Aorta (tissue), 5 donors: Measurements from ENCODE around the gene CYP19A1. TPM values are rescaled to one million over a fixed set of nuclear protein-coding genes. Genes with fewer than 3 reads are reported as not detected.

Source experiments
- ATAC-seq: fragments of 200-7000 bp; cut with Tn5 transposase; one replicate; pipeline ENCODE4 v1.9.1; 2022; ENCODE audit warnings: moderate library complexity; ENCODE audit not compliant: low FRiP score
- DNase-seq, 2 donors: peaks; one replicate each; pipeline ENCODE4 v3.0.0-alpha.2; 2020
- H3K27ac ChIP-seq, 2 donors: one replicate each; pipeline ENCODE4 v1.5.1; 2013; ENCODE audit warnings: low read length in 2 of 2, mild to moderate bottlenecking in 2 of 2, moderate library complexity in 2 of 2, control low read depth in 1 of 2, inconsistent platforms in 1 of 2, low read depth in 1 of 2
- H3K27me3 ChIP-seq, 2 donors: one replicate each; pipeline ENCODE4 v1.6.1; 2013; ENCODE audit warnings: control low read depth in 1 of 2, low read length in 1 of 2, mild to moderate bottlenecking in 1 of 2, moderate library complexity in 1 of 2; ENCODE audit not compliant: insufficient read depth in 2 of 2, control insufficient read depth in 1 of 2
- H3K36me3 ChIP-seq, 2 donors: one replicate each; pipeline ENCODE4 v1.6.1; 2013; ENCODE audit warnings: control low read depth in 1 of 2, low read length in 1 of 2, mild to moderate bottlenecking in 1 of 2; ENCODE audit not compliant: insufficient read depth in 2 of 2, control insufficient read depth in 1 of 2
- H3K4me1 ChIP-seq, 2 donors: one replicate each; pipeline ENCODE4 v1.6.1; 2013; ENCODE audit warnings: low read length in 2 of 2, control low read depth in 1 of 2, mild to moderate bottlenecking in 1 of 2, moderate library complexity in 1 of 2; ENCODE audit not compliant: insufficient read depth in 2 of 2, control insufficient read depth in 1 of 2
- H3K4me3 ChIP-seq, 2 donors: one replicate each; pipeline ENCODE4 v1.5.1; 2013; ENCODE audit warnings: low read length in 2 of 2, control low read depth in 1 of 2, mild to moderate bottlenecking in 1 of 2
- H3K9me3 ChIP-seq: one replicate; pipeline ENCODE4 v1.6.1; 2013; ENCODE audit warnings: mild to moderate bottlenecking, low read length; ENCODE audit not compliant: control insufficient read depth
- WGBS, 2 donors: extraction: QIAGEN DNeasy Blood & Tissue Kit; methylation state at CpG; one replicate each; pipeline ENCODE4 v1.1.7; 2013; 5-methylcytosine and 5-hydroxymethylcytosine counted together
- intact Hi-C, 2 donors: fragments of 100-400 bp; cut with DNase I; formaldehyde crosslinking; loops; one replicate each; pipeline versions ENCODE4 v1.14.2 to v1.15.0; 2022
- polyA plus RNA-seq, 2 donors: library from polyadenylated mRNA; stranded (reverse); fragments of 200-250 nt; gene quantifications; one replicate each; pipeline ENCODE4 v1.2.3, GENCODE V29; 2013
- total RNA-seq, 2 donors: library from RNA; stranded (reverse); fragmentation: NEBNext Ultra II Directional; extraction: Animal tissue kit (Norgen Biotek cat#: 25700); gene quantifications; one replicate each; pipeline ENCODE4 v1.2.1, GENCODE V29; 2021
- donor health status: healthy with polysubstance abuse.
- donor health status: Bipolar disorder and iron deficiency.
- donor health status: DM: no; HTN: no; CAD: no.
- donor health status: DM: no; HTN: no; CAD: no.
- donor health status: DM: yes; HTN: yes; CAD: no.

Gene CYP19A1
- total and polyA plus RNA-seq, 4 donors, result 0.77 to 4.8 (median 3.8) TPM

GRCh38 chr15:51243774-51244173 is 94.6 kb downstream of the CYP19A1 start:
- ATAC-seq (no peak), DNase-seq (no peak)
- H3K27me3 ChIP-seq, result no peaks in the 10 kb centered on the region
- no peaks in the 10 kb centered on the region for H3K4me1 ChIP-seq
- H3K4me3 ChIP-seq, result no peak overlapping the region
- intact Hi-C loops, result no loop called here
- H3K9me3 ChIP-seq, result no peaks in the 10 kb centered on the region
- no peaks in the 10 kb centered on the region for H3K36me3 ChIP-seq
- H3K27ac ChIP-seq, result no peak overlapping the region

GRCh38 chr15:51240066-51240465 is 98.3 kb downstream of the CYP19A1 start:
- no peak for ATAC-seq
- H3K4me1 ChIP-seq, result no peaks in the 10 kb centered on the region

GRCh38 chr15:51237816-51238215 is 100.6 kb downstream of the CYP19A1 start:
- Histone ChIP-seq H3K9me3 (no peaks in the 10 kb centered on the region), H3K36me3 (no peaks in the 10 kb centered on the region), H3K4me1 (no peaks in the 10 kb centered on the region), H3K27ac (no peak overlapping the region), H3K27me3 (peaks cover 0 to 2% of the 10 kb centered on the region in 2 donors), H3K4me3 (no peak overlapping the region)
- 54 to 71% methylated on average over 3 of the region's 3 CpGs for WGBS, 2 donors
- intact Hi-C loops, result no loop called here
- DNase-seq, result no peak
- no peak for ATAC-seq

More at GRCh38 chr15:51240066-51240465, 98.3 kb downstream of the CYP19A1 start:
- peaks cover 0 to 2% of the 10 kb centered on the region in 2 donors for H3K27me3 ChIP-seq
- no peaks in the 10 kb centered on the region for H3K36me3 ChIP-seq
- WGBS, 2 donors, result 45 to 50% methylated on average over 4 of the region's 4 CpGs
- no peaks in the 10 kb centered on the region for H3K9me3 ChIP-seq
- no peak overlapping the region for H3K27ac ChIP-seq
- DNase-seq, result no peak
- H3K4me3 ChIP-seq, result no peak overlapping the region
- intact Hi-C loops, result no loop called here

- 80 to 84% methylated on average over 14 of the region's 14 CpGs for WGBS, 2 donors
- no peak overlapping the region for H3K4me3 ChIP-seq
- intact Hi-C loops, result loop anchor here in 1 of 2 donors (5.0 kb wide), 1 partner anchor 148 kb away; no protein-coding TSS in a partner anchor
These were observed 104.0 kb downstream of the CYP19A1 start for GRCh38 chr15:51234176-51234927.

GRCh38 chr15:51232581-51232980 is 105.8 kb downstream of the CYP19A1 start:
- no peak for DNase-seq
- ATAC-seq, result no peak
- H3K4me1 ChIP-seq, result peaks cover 3 to 9% of the 10 kb centered on the region in 2 donors
- intact Hi-C loops, result loop anchor here in 1 of 2 donors (5.0 kb wide), 1 partner anchor 150 kb away; no protein-coding TSS in a partner anchor
- no peaks in the 10 kb centered on the region for H3K9me3 ChIP-seq
- H3K4me3 ChIP-seq, result no peak overlapping the region
- H3K36me3 ChIP-seq, result no peaks in the 10 kb centered on the region
- peaks cover 0 to 2% of the 10 kb centered on the region in 2 donors for H3K27me3 ChIP-seq
- WGBS, 2 donors, result 88 to 93% methylated on average over 3 of the region's 3 CpGs
- H3K27ac ChIP-seq, result no peak overlapping the region

More at GRCh38 chr15:51234176-51234927, 104.0 kb downstream of the CYP19A1 start:
- no peaks in the 10 kb centered on the region for H3K9me3 ChIP-seq
- no peak overlapping the region for H3K27ac ChIP-seq
- no peaks in the 10 kb centered on the region for H3K4me1 ChIP-seq
- DNase-seq (no peak), ATAC-seq (no peak)
- peaks cover 0 to 2% of the 10 kb centered on the region in 2 donors for H3K27me3 ChIP-seq
- no peaks in the 10 kb centered on the region for H3K36me3 ChIP-seq

- DNase-seq, result no peak
- H3K4me3 ChIP-seq, result no peak overlapping the region
- H3K27me3 ChIP-seq, result no peaks in the 10 kb centered on the region
- intact Hi-C loops, result loop anchor here in 1 of 2 donors (5.0 kb wide), 3 partner anchors 38 to 152 kb away; no protein-coding TSS in a partner anchor
- H3K4me1 ChIP-seq, result peaks cover 3 to 9% of the 10 kb centered on the region in 2 donors
- H3K9me3 ChIP-seq, result no peaks in the 10 kb centered on the region
- ATAC-seq, result peak; percentile 65
- WGBS, 2 donors, result 22 to 23% methylated on average over 2 of the region's 2 CpGs
- H3K27ac ChIP-seq, result no peak overlapping the region
- no peaks in the 10 kb centered on the region for H3K36me3 ChIP-seq
These were observed 108.5 kb downstream of the CYP19A1 start for GRCh38 chr15:51229907-51230330.

- DNase-seq, result peak; percentile 75 to 81
These were observed 110.3 kb downstream of the CYP19A1 start for GRCh38 chr15:51227940-51228732.

GRCh38 chr15:51226576-51227210 is 111.7 kb downstream of the CYP19A1 start:
- Histone ChIP-seq H3K36me3 (no peaks in the 10 kb centered on the region), H3K4me1 (peaks cover 3 to 9% of the 10 kb centered on the region in 2 donors), H3K27ac (no peak overlapping the region), H3K4me3 (no peak overlapping the region), H3K27me3 (no peaks in the 10 kb centered on the region), H3K9me3 (no peaks in the 10 kb centered on the region)
- WGBS, 2 donors, result 81 to 84% methylated on average over 6 of the region's 6 CpGs
- ATAC-seq (no peak), DNase-seq (no peak)
- intact Hi-C loops, result loop anchor here in 1 of 2 donors (5.0 kb wide), 2 partner anchors 34 to 64 kb away; no protein-coding TSS in a partner anchor

More at GRCh38 chr15:51227940-51228732, 110.3 kb downstream of the CYP19A1 start:
- Histone ChIP-seq H3K4me3 (no peak overlapping the region), H3K9me3 (no peaks in the 10 kb centered on the region), H3K36me3 (no peaks in the 10 kb centered on the region), H3K4me1 (peaks cover 3 to 9% of the 10 kb centered on the region in 2 donors), H3K27me3 (no peaks in the 10 kb centered on the region), H3K27ac (peak overlapping the region; percentile 44 to 51)
- ATAC-seq, result peak; percentile 75
- intact Hi-C loops, result loop anchor here in 1 of 2 donors (5.0 kb wide), 2 partner anchors 36 to 66 kb away; no protein-coding TSS in a partner anchor
- WGBS, 2 donors, result 26 to 28% methylated on average over 3 of the region's 3 CpGs
